NCI-H526 (cell line): ENCODE measurements around the gene FMN1.

Source experiments
- DNase-seq, 2 experiments: peaks; one replicate each; lab custom pipeline; 2025; lab: John Stamatoyannopoulos, UW

The FMN1 gene

DNA sequence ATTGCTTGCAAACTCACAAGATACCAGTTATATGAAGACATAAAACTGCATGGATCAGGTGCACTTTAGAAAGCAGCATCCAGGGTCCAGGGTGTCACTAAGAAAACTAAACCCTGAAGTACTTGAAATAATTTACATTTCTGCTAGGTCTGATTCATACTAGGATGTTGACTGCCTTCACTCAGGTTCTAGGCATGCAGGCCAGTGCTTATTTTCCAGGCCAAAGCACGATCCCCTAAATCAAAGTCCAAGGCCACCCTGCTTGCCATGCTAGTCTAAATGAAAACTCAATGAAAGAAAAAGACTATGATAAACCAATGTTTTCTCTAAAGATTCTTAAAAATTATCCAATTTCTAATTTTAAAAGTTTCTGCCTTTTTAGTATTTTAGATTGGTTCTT, 427.3 kb downstream of the FMN1 start:
- DNase-seq: no peak

DNA sequence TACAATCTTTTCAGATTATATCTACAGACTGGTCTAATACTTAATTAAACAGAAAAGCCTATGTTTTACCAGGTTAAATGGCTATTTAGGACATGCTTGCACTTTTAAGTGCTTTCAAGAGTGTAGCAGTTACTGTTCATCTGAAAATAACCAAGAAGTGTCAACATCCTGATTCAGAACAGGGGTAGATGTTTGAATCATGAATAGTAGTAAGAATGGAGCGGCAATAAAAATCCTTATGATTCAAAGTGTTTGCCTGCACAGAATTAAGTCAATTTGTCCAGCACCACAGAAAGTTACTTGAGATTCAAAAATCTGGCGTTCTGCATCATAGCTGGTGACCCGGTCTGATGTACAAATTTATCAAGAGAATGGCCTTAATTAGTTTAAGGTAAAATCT, 428.4 kb downstream of the FMN1 start:
- no peak for DNase-seq

DNA sequence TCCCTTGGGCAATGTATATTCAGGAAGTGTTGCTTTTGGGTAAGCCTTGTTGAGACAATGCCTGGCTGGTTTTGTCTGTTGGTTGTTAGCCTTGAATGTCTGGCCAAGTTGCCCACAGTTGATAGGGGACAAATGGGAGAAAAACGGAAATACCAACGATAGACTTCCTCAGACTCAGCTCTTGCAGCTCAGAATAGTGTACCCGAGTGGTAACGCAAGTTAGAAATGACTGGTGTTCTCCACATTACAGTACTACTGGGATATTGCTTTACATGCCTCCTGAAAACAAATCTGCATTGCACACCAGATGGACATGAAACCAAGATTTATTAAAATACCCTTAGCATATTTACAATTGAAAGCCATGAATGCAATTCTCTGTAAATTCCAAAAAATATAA, 429.3 kb downstream of the FMN1 start:
- DNase-seq: no peak

DNA sequence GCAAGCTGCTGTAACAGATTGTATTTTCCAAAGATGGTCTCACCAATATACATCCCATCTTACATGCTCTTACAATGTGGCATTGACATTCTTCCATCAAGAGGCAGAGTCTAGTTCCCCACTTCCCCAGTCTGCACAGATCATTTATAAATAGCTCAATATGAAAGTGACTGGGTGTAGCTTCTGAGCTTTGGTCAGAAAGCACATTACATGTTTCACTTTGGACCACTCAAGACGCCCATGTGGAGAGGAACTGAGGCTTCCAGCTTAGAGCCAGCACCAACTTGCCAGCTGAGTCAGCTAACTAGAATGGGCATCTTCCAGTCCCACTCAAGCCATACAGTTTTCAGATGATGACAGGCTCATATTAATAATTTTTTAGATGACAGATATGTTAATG, 431.2 kb downstream of the FMN1 start:
- no peak for DNase-seq

DNA sequence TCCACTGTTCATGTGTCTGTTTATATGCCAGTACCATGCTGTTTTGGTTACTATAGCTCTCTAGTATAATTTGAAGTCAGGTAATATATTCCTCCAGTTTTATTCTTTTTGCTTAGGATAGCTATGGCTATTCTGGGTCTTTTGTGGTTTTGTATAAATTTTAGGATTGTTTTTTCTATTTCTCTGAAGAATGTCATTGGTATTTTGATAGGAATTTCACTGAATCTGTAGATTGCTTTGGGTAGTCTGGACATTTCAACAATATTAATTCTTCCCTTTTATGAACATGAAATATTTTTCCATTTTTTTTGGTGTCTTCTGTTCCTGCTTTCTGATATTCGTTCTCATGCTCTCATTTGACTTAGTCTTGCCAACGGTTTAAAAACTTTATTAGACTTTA, 437.1 kb downstream of the FMN1 start:
- no peak for DNase-seq

DNA sequence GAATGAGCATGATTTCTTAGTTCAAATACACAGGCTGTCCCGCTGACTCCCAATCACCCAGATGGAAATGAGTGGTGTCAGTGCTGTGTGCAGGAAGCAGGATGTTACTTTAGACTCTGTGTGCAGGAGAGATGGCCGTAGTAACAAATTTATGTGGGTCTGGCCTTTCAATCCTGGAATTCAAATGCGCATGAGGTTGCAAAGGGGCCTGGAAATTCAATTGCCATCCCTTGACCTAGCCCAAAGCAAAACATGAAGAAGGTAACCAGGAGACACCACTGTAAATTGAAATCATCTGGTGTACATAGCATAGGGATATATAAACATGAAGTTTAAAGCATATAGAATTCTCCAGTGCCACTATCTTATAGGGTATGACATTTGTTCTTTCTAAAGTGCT, 443.5 kb downstream of the FMN1 start:
- no peak for DNase-seq

DNA sequence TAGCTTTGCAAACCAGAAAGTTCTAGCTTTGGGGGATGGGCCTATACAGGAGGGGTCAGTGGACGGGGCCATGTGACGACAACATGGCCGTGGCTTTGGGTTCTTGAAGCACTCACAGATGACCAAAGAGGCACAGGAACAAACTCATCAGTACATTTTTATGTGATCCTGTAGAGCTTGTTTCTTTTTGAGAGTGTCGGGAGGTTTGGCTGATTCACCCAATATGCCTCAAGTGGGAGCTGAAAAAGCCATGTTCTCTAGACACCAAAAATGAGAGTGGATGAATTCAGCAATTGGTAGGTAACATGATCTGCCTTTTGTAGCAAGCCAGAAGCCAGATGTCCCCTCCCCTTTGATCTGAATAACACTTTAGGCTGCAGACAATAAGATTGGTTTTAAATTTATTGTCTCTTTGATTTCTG, 446.6 kb downstream of the FMN1 start:
- DNase-seq: no peak

DNA sequence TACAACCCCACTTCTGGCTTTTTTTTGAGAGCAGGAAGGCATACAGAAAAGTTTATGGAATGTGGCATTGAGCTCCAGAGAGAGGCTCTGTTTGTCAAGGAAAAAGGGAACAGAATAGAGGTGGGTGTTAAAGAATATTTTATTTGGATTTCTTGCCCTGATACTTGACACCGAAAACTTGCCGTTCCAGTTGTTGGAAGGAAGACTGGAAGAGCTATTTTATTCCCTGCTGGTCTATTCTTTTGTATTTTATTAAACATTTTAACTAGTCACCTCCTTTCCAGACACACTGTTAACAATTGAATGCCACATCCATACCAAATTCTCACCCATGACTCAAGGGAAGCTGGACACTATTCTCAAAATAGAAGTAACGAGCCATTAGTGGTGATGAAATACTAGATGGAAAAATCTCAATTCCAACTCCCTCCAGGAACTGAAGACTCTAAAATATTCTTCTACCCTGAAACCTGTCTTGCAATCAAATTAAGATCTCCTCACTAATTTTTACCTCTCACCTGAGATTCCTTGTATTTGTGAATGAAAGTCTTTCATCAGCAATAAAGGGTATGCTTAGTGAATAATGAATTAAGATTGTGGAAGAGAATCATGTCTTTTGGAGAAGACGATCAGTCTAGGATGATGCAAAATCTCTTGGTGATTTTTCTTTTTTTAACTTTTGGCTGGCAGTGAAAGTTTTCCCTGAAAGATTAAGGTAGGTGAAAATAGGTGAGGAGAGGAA, 448.2 kb downstream of the FMN1 start:
- DNase-seq: no peak

DNA sequence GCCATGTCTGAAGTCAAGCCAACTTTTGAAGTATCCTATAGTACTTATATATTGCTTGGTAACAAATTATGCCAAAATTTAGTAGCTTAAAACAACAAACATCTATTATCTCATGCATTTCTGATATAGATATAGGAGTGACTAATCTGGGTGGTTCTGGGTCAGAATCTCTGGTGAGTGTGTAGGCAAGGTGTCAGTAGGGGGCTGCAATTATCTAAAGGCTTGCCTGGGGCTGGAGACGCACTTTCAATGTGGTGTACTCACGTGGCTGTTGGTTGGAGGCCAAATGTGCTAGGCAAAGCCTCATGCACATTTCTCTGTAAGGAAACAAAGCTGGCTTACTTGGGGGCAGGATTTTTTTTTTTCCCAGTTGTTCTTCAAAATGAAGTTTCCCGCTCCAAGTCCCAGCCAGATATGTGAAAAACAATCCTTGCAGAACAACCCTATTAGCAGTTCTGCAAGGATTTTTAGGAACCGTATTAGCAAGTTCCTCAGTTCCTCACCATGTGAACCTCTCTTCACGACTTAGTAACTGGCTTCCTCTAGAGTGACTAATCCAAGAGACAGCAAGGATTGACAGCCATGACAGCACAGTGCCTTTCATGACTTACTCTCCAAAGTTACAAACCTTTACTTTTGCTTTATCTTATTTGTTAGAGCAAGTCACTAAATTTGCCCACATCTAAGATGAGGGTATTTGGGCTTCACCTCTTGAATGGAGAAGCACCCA, 450.9 kb downstream of the FMN1 start:
- no peak for DNase-seq

DNA sequence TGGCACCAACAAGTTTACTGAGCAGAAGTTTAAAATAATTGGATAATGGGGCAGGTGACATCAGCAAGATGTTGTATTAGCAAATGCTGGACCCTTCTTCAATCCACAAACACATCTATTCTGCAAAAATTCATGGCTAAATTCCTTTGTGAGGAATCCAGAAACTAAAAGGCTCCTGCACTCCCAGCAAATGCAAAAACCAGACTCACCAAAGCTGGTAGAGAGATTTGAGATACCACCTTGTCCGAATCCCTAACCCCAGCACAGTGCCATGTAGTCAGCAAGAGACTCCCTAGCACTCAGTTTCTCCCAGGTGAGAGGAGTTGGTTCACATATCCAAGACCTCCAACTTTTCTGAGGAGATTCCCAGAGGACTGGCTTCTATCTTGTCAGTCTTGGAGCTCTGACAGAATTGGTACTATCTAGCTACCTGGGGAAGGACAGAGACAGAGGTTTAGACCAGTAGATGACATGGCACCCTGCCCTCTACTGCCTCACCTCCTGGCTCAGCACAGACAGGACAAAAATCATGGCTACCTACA, 454.9 kb downstream of the FMN1 start:
- DNase-seq: no peak

DNA sequence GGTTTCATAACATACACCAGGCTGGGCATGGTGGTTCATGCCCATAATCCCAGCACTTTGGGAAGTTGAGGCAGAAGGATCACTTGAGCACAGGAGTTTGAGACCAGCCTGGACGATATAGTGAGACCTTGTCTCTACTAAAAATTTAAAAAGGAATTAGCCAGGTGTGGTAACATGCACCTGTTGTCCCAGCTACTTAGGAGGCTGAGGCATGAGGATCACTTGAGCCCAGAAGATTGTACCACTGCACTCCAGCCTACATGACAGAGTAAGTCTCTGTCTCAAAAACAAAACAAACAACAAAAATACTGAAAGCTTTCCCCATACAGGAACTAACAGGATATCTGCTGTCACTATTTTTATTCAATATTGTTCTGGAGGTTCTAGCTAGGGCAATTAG, 455.8 kb downstream of the FMN1 start:
- DNase-seq: no peak

DNA sequence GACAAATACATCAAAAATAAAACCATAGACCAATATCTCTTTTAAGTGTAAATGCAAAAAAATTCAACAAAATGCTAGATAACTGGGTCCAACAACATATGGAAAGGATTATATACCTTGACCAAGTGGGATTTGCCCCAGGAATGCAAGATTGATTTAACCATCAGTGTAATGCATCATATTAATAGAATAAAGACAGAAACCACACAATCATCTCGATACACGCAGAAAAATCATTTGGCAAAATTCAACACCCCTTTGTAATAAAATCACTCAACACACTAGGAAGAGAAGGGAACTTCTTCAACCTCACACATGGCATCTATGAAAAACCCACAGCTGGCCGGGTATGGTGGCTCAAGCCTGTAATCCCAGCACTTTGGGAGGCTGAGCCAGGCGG, 457.2 kb downstream of the FMN1 start:
- DNase-seq: no peak

DNA sequence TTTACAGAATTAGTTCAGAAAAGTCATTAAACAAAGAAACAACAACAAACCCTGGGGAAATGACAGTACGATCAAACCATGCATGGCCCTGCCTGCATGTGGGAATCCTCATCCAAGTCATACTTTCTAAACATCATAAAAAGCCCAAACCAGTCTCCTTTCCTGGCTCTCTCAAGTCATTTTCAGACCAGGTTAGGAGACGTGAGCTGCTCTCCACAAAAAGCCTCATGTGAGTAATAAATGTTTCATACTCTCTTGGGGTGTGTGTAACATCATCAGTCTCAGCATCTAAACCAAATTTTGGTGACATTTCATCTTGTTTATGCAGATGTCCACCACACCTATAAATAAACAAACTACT, 457.8 kb downstream of the FMN1 start:
- no peak for DNase-seq

DNA sequence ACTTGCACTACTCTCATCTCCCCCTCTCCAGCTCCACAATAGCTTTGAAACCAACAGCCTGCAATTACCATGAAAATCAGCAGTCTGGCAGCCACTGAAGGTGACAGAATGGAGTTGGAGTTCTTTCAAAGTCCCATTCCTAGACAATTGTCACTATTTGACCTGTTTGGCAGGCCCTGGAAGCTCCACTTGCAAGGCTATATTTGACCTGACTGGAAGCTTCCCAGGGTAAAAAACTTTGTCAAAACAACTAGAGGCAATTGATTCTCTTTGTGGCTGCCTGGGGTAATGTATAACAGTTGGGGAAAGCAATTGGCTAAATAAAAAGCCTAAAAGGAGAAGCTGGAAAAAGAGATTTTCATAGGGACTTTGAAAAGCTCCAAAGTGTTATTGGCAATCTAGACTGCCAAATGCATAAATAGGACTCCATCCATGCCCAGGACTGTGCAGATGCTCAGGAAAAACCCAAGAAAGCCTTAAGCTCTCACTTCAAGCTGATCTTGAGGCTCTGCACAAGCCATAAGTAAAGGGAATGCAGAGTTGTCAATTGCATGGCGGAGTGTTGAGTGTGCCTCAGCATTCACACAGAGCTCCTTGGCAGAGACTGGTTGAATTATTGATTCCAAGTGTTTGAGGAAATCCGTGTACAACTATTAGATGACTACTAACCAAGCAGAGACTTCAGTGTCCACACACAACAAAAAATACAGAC, 458.4 kb downstream of the FMN1 start:
- DNase-seq: no peak

DNA sequence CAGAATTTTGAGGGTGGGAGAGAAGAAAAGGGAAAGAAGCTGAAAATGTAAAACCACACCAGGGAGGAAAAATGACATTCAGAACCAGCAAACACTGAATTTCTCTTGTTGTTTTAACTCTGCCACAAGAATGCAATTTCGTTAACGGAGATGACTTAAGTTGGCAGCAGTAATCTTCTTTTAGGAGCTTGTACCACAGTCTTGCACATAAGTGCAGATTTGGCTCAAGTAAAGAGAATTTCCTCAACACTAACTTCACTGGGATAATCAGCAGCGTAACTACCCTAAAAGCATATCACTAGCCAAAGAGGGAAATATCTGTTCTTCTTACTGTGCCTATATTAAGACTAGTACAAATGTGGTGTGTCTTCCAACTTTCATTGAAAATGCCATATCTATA, 461.2 kb downstream of the FMN1 start:
- no peak for DNase-seq

DNA sequence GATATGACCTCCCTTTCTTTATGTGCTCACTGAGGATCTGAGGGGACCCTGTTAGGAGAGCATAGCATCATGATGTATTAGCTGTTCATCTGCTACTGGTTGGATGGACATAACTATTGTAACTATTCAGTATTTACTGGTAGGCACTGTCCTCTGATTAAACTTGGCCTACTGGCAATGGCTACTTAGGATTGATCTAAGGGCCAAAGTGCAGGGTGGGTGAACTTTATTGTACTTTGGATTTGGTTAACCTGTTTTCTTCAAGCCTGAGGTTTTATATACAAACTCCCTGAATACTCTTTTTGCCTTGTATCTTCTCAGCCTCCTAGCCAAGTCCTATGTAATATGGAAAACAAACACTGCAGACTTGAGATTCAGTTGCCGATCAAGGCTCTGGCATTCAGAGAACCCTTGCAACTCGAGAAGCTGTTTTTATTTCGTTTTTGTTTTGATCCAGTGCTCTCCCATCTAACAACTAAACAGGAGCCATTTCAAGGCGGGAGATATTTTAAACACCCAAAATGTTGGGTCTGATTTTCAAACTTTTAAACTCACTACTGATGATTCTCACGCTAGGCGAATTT, 461.8 kb downstream of the FMN1 start:
- DNase-seq: no peak

DNA sequence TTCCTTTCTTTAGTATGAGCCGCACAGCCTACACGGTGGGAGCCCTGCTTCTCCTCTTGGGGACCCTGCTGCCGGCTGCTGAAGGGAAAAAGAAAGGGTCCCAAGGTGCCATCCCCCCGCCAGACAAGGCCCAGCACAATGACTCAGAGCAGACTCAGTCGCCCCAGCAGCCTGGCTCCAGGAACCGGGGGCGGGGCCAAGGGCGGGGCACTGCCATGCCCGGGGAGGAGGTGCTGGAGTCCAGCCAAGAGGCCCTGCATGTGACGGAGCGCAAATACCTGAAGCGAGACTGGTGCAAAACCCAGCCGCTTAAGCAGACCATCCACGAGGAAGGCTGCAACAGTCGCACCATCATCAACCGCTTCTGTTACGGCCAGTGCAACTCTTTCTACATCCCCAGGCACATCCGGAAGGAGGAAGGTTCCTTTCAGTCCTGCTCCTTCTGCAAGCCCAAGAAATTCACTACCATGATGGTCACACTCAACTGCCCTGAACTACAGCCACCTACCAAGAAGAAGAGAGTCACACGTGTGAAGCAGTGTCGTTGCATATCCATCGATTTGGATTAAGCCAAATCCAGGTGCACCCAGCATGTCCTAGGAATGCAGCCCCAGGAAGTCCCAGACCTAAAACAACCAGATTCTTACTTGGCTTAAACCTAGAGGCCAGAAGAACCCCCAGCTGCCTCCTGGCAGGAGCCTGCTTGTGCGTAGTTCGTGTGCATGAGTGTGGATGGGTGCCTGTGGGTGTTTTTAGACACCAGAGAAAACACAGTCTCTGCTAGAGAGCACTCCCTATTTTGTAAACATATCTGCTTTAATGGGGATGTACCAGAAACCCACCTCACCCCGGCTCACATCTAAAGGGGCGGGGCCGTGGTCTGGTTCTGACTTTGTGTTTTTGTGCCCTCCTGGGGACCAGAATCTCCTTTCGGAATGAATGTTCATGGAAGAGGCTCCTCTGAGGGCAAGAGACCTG, 463.5 kb downstream of the FMN1 start:
- no peak for DNase-seq

DNA sequence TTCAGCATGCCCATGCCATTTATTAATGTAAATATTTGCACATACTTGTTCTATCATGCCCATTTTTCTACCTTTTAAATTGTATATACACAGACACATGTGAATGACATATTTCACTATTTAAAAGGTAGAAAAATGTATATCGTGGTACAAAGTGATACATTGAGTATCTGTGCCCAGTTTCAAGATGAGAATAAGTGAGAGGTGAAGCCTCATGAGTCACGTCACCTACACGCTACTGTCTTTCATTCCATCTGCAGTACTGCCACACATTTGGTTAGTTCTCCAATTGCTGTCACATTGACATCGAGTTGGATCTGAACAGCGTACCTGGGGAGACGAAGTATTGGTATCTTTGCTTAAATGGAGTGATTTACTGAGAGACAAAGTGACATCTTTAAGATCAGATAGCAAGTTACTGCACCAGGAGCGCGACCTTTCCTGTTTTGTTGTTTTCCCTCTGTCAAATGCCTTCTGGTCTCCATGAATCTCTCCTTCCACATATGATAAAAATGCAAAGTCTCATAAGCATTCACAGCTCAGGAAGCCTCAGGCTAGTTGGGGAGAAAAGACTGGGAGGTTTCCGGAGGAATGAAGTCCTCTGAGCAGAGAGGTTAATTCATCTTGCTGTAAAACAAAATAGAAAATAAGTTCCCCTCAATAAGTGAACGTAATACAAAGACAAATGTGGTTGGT, 464.7 kb downstream of the FMN1 start:
- DNase-seq: no peak

DNA sequence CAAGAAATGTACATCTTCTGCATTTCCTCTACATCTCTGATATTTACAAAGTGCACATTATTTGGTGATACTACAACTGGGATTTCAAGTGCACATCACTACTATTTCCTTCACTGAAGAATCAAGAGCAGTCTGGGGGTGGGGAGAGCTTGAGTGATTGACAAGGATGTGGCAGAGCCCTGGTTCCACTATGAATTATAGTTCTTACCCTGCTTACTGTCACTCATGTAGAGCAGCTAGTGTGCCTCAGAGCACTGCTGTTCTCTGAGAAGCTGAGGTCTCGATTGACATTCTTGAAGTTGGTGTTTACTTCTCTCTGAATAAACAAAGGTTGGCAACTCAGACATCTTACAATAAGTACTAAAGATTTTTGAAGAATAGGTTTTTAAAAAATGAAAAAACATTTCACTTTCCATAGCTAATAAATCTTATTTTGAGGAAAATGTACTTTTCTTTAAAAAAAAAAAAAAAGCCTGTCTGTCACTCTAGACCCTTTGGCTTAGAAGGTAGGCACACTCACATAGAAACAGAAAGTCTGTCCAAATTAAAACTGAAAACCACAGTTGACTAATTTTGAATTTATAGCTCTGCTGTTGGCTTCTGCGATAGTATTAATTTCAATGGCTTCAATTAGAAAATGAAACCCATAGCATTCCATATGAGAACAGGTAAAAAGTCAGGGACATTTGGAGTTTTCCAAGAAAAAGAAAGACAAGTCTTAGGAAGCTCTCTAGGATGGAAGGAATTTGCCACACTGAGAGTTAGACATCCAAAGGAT, 471.2 kb downstream of the FMN1 start:
- no peak for DNase-seq

DNA sequence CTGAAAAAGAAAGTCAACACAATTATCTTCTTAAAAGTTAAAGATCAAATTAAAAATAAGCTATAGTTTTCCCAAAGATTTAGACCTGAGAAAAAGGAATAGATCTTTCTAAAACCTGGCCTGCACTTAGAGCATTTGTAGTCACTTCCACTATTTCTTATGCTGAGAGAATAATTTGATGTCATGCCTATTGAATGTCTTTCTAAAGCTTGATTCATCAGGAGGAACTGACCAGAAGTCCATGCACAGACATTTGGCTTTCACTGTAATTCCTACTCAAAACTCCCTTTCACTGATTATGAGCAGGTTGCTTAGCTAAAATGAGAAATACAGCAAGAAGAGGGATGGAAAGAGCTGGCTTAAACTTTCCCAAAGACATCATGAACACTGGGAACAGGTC, 472.4 kb downstream of the FMN1 start:
- DNase-seq: no peak
